Trophoblast cell (in vitro differentiated cells and primary cell): ENCODE results near the gene ZNF440.
"Not testable (repeated sequence)": the region's sequence is repeated elsewhere in the genome, so short reads cannot be mapped to it uniquely, and the experiment has no call there.

Source experiments
- DNase-seq, 2 donors: peaks; one replicate each; pipeline ENCODE4 v3.0.0-alpha.2; 2016
- H2AFZ ChIP-seq: 2 replicates; pipeline ENCODE4 v1.6.1; 2013; ENCODE audit warnings: low read length, moderate library complexity, mild to moderate bottlenecking; ENCODE audit not compliant: insufficient read depth, poor library complexity
- H2AK5ac ChIP-seq: 2 replicates; pipeline ENCODE4 v1.6.1; 2013; ENCODE audit warnings: mild to moderate bottlenecking, low read length
- H2BK120ac ChIP-seq: 2 replicates; pipeline ENCODE4 v1.6.1; 2013; ENCODE audit warnings: low read length, mild to moderate bottlenecking, moderate library complexity; ENCODE audit not compliant: insufficient read depth, poor library complexity
- H2BK12ac ChIP-seq: 2 replicates; pipeline ENCODE4 v1.6.1; 2013; ENCODE audit warnings: mild to moderate bottlenecking, low read length, moderate library complexity
- H2BK5ac ChIP-seq: 2 replicates; pipeline ENCODE4 v1.6.1; 2013; ENCODE audit warnings: low read length, low read depth, moderate library complexity, mild to moderate bottlenecking; ENCODE audit not compliant: poor library complexity
- H3K14ac ChIP-seq: 2 replicates; pipeline ENCODE4 v1.6.1; 2013; ENCODE audit warnings: mild to moderate bottlenecking, low read length
- H3K18ac ChIP-seq: 2 replicates; pipeline ENCODE4 v1.6.1; 2013; ENCODE audit warnings: mild to moderate bottlenecking, low read length
- H3K23ac ChIP-seq: 2 replicates; pipeline ENCODE4 v1.6.1; 2013; ENCODE audit warnings: low read length
- H3K27ac ChIP-seq: 2 replicates; pipeline ENCODE4 v1.5.1; 2013; ENCODE audit warnings: low read depth, mild to moderate bottlenecking, inconsistent platforms, low read length, moderate library complexity
- H3K27me3 ChIP-seq: 2 replicates; pipeline ENCODE4 v1.6.1; 2013; ENCODE audit warnings: inconsistent platforms, mild to moderate bottlenecking, low read length, moderate library complexity; ENCODE audit not compliant: insufficient read depth
- H3K36me3 ChIP-seq, 2 experiments: 1 replicate in 1 of 2; 2 replicates in 1 of 2; pipeline ENCODE4 v1.6.1; 2013; ENCODE audit warnings: low read length in 2 of 2, mild to moderate bottlenecking in 2 of 2, moderate library complexity in 1 of 2; ENCODE audit not compliant: insufficient read depth in 2 of 2, control insufficient read depth in 1 of 2
- H3K4ac ChIP-seq: 2 replicates; pipeline ENCODE4 v1.6.1; 2013; ENCODE audit warnings: low read depth, mild to moderate bottlenecking, low read length, moderate library complexity
- H3K4me1 ChIP-seq, 2 experiments: 1 replicate in 1 of 2; 2 replicates in 1 of 2; pipeline ENCODE4 v1.6.1; 2013; ENCODE audit warnings: low read length in 2 of 2, mild to moderate bottlenecking in 2 of 2, moderate library complexity in 1 of 2; ENCODE audit not compliant: insufficient read depth in 2 of 2, control insufficient read depth in 1 of 2
- H3K4me2 ChIP-seq: 2 replicates; pipeline ENCODE4 v1.6.1; 2013; ENCODE audit warnings: inconsistent platforms, mild to moderate bottlenecking, low read length, moderate library complexity
- H3K4me3 ChIP-seq: 2 replicates; pipeline ENCODE4 v1.5.1; 2013; ENCODE audit warnings: mild to moderate bottlenecking, low read depth, low read length, inconsistent platforms
- H3K79me1 ChIP-seq: one replicate; pipeline ENCODE4 v1.6.1; 2013; ENCODE audit warnings: low read length
- H3K79me2 ChIP-seq: 2 replicates; pipeline ENCODE4 v1.6.1; 2013; ENCODE audit warnings: low read length, mild to moderate bottlenecking; ENCODE audit not compliant: control insufficient read depth, insufficient read depth, poor library complexity
- H3K9ac ChIP-seq: 2 replicates; pipeline ENCODE4 v1.6.1; 2013; ENCODE audit warnings: mild to moderate bottlenecking, low read length
- H3K9me3 ChIP-seq: 2 replicates; pipeline ENCODE4 v1.6.1; 2013; ENCODE audit warnings: low read depth, mild to moderate bottlenecking, control low read depth, inconsistent platforms, low read length; ENCODE audit not compliant: insufficient read depth
- H4K12ac ChIP-seq: 2 replicates; pipeline ENCODE4 v1.6.1; 2013; ENCODE audit warnings: low read depth, mild to moderate bottlenecking, low read length, moderate library complexity
- H4K8ac ChIP-seq: 2 replicates; pipeline ENCODE4 v1.6.1; 2013; ENCODE audit warnings: low read depth, mild to moderate bottlenecking, low read length, moderate library complexity
- H4K91ac ChIP-seq: one replicate; pipeline ENCODE4 v1.6.1; 2013; ENCODE audit warnings: low read depth, mild to moderate bottlenecking, low read length, moderate library complexity
- WGBS: extraction: QIAGEN DNeasy Blood & Tissue Kit; methylation state at CpG from one replicate; pipeline ENCODE4 v1.1.7; 2013; ENCODE audit warnings: missing lambda C conversion rate; ENCODE audit not compliant: insufficient read length, insufficient coverage; ENCODE audit errors: extremely low coverage; 5-methylcytosine and 5-hydroxymethylcytosine counted together

ZNF440 gene

GRCh38 chr19:11771520-11771919, 42.6 kb upstream of the ZNF440 start:
- not testable (repeated sequence) for H3K4ac ChIP-seq, H3K27me3 ChIP-seq, H2BK5ac ChIP-seq, H3K23ac ChIP-seq, H3K27ac ChIP-seq, H3K4me3 ChIP-seq, H2AK5ac ChIP-seq, H3K79me2 ChIP-seq, H4K12ac ChIP-seq, H3K14ac ChIP-seq, DNase-seq, H3K4me1 ChIP-seq, H2BK12ac ChIP-seq, H4K91ac ChIP-seq, H2BK120ac ChIP-seq, H3K9ac ChIP-seq, H2AFZ ChIP-seq, H4K8ac ChIP-seq, H3K79me1 ChIP-seq, H3K18ac ChIP-seq, H3K4me2 ChIP-seq, H3K36me3 ChIP-seq
- H3K9me3 ChIP-seq, result peaks cover 11% of the 10 kb centered on the region
- no CpG with 5 or more reads among the region's 11 CpGs for WGBS

- no CpG with 5 or more reads among the region's 11 CpGs for WGBS
- not testable (repeated sequence) for H3K23ac ChIP-seq
These were observed 37.4 kb upstream of the ZNF440 start for GRCh38 chr19:11776669-11777068.

GRCh38 chr19:11780431-11781020, 33.5 kb upstream of the ZNF440 start:
- no peak overlapping the region for H4K8ac ChIP-seq
- WGBS, result no CpG with 5 or more reads among the region's 7 CpGs
- no peak overlapping the region for H3K14ac ChIP-seq
- peaks cover 6% of the 10 kb centered on the region for H3K9me3 ChIP-seq
- no peak overlapping the region for H4K12ac ChIP-seq
- no peaks in the 10 kb centered on the region for H3K27me3 ChIP-seq
- no peak overlapping the region for H2AK5ac ChIP-seq
- H2BK5ac ChIP-seq, result no peak overlapping the region
- no peaks in the 10 kb centered on the region for H3K79me1 ChIP-seq
- no peak overlapping the region for H3K27ac ChIP-seq
- peaks cover 5 to 7% of the 10 kb centered on the region in 2 experiments for H3K36me3 ChIP-seq
- H3K9ac ChIP-seq, result no peak overlapping the region
- no peaks in the 10 kb centered on the region for H3K79me2 ChIP-seq
- no peak overlapping the region for H3K4me2 ChIP-seq
- H3K4me1 ChIP-seq, result no peaks in the 10 kb centered on the region
- no peak overlapping the region for H2BK12ac ChIP-seq
- no peak overlapping the region for H2BK120ac ChIP-seq
- no peak for DNase-seq
- no peak overlapping the region for H3K4me3 ChIP-seq
- no peak overlapping the region for H3K23ac ChIP-seq
- no peak overlapping the region for H4K91ac ChIP-seq
- H2AFZ ChIP-seq, result no peak overlapping the region
- H3K18ac ChIP-seq, result no peak overlapping the region
- H3K4ac ChIP-seq, result no peak overlapping the region

More at GRCh38 chr19:11776669-11777068, 37.4 kb upstream of the ZNF440 start:
- H4K91ac ChIP-seq, H4K8ac ChIP-seq, H3K27me3 ChIP-seq, H3K36me3 ChIP-seq, H2BK120ac ChIP-seq, H3K14ac ChIP-seq, H3K79me1 ChIP-seq, H3K4me2 ChIP-seq, H3K9ac ChIP-seq, H2BK12ac ChIP-seq, H2AFZ ChIP-seq, H3K4me3 ChIP-seq, H2BK5ac ChIP-seq, H3K18ac ChIP-seq, H3K27ac ChIP-seq, H3K9me3 ChIP-seq, H3K79me2 ChIP-seq, H4K12ac ChIP-seq, H3K4me1 ChIP-seq, H2AK5ac ChIP-seq, H3K4ac ChIP-seq, DNase-seq: not testable (repeated sequence)

DNA sequence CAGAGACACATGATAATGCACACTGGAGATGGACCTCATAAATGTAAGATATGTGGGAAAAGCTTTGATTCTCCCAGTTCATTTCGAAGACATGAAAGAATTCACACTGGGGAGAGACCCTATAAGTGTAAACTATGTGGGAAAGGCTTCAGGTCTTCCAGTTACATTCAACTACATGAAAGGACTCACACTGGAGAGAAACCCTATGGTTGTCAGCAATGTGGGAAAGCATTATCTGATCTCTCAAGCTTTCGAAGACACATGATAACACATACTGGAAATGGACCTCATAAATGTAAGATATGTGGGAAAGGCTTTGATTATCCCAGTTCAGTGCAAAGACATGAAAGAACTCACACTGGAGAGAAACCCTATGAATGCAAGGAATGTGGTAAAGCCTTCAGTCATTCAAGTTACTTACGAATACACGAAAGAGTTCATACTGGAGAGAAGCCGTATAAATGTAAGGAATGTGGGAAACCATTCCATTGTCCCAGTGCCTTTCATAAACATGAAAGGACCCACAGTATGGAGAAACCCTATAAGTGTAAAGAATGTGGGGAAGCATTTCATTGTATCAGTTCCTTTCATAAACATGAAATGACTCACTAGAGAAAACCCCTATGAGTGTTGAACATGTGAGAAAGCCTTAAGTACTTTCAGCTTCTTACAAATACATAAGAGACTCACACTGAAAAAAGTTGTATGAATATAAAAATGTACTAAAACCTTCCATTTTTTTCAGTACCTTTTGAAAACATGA, 32.6 kb upstream of the ZNF440 start:
- Histone ChIP-seq H3K4ac (no peak overlapping the region), H3K9ac (no peak overlapping the region), H3K27ac (no peak overlapping the region), H3K27me3 (no peaks in the 10 kb centered on the region), H3K36me3 (peaks cover 5 to 7% of the 10 kb centered on the region in 2 experiments), H4K91ac (no peak overlapping the region), H3K18ac (no peak overlapping the region), H3K4me2 (no peak overlapping the region), H3K79me1 (no peaks in the 10 kb centered on the region), H3K9me3 (peaks cover 6% of the 10 kb centered on the region), H4K12ac (no peak overlapping the region), H3K23ac (no peak overlapping the region), H2AK5ac (no peak overlapping the region), H2AFZ (no peak overlapping the region), H3K4me3 (no peak overlapping the region), H3K79me2 (no peaks in the 10 kb centered on the region), H2BK5ac (no peak overlapping the region), H2BK12ac (no peak overlapping the region), H3K4me1 (no peaks in the 10 kb centered on the region), H2BK120ac (no peak overlapping the region), H4K8ac (no peak overlapping the region), H3K14ac (no peak overlapping the region)
- no CpG with 5 or more reads among the region's 5 CpGs for WGBS
- peak; percentile 19 to 83 for DNase-seq
